Measurements from ENCODE around the gene RNF112. TPM values are rescaled to one million over a fixed set of nuclear protein-coding genes. Genes with fewer than 3 reads are reported as not detected.

The RNF112 gene
- total and polyA plus RNA-seq, 2 of the 13 experiments (the other 11 are each of a cell fraction or from before 2014, with no cell fraction given): 0.05 TPM; not detected in 1

- no peaks in the 10 kb centered on the region for H3K36me3 ChIP-seq (replicated peaks in 1 of 2; ENCODE audit: control insufficient read depth in 1 of 2, insufficient read depth in 2 of 2, low read length in 2 of 2)
- CTCF ChIA-PET (ENCODE audit: low intra/inter-chr PET ratio, low total read pairs): no interaction called here
- no peak overlapping the region for H2AFZ ChIP-seq (ENCODE audit: low read length)
- no peaks in the 10 kb centered on the region for H4K20me1 ChIP-seq (ENCODE audit: insufficient read depth, low read length)
- FAIRE-seq: no peak
- DNase-seq (ENCODE audit: low spot score): no peak
- no peak overlapping the region for H3K4me3 ChIP-seq (replicated peaks in 1 of 3; ENCODE audit: insufficient read depth in 1 of 3, low read depth in 2 of 3, low read length in 3 of 3)
- 25% methylated on average over 4 of the region's 7 CpGs for WGBS (ENCODE audit: low lambda C conversion rate)
- POLR2A ChIA-PET: no interaction called here
- H3K27me3 ChIP-seq (ENCODE audit: control insufficient read depth in 1 of 2, insufficient read depth in 2 of 2, low read length in 2 of 2): peaks cover 1 to 32% of the 10 kb centered on the region in 2 experiments
- in situ Hi-C loops (cut with HindIII; ENCODE audit: extremely low pct_ligation_motif_present, low pct_unique_long_range_greater_than_20kb) (no loop called here), intact Hi-C loops (cut with micrococcal nuclease; ENCODE audit: unreplicated experiment) (no loop called here)
- H3K4me1 ChIP-seq (ENCODE audit: insufficient read depth, low read length): no peaks in the 10 kb centered on the region
- no TSS peak for BruUV-seq (replicated peaks)
- H3K79me2 ChIP-seq (ENCODE audit: insufficient read depth, low read length): no peaks in the 10 kb centered on the region
- H3K9me3 ChIP-seq (ENCODE audit: low read length): no peaks in the 10 kb centered on the region
- H3K4me2 ChIP-seq (ENCODE audit: low read depth, low read length): no peak overlapping the region
- H3K9ac ChIP-seq (ENCODE audit: insufficient read depth, low read depth, low read length): no peak overlapping the region
- ATAC-seq: 0 out of 3 replicates have a peak, but pooled peaks have one; percentile 30
- no peak overlapping the region for H3K27ac ChIP-seq (ENCODE audit: extremely low read length, insufficient read depth, low read length)
- TF ChIP-seq ZNF251 (CRISPR knock-in tag; IDR thresholded peaks at IDR 0.05) (no peak), PHF20 (CRISPR knock-in tag; IDR thresholded peaks at IDR 0.05) (no peak), ZNF816 (CRISPR knock-in tag; IDR thresholded peaks at IDR 0.05; ENCODE audit: borderline replicate concordance) (no peak), THAP11 (CRISPR knock-in tag; IDR thresholded peaks at IDR 0.05) (no peak), ZZZ3 (CRISPR knock-in tag; IDR thresholded peaks at IDR 0.05; ENCODE audit: borderline replicate concordance) (no peak), KAT2B (IDR thresholded peaks at IDR 0.05; ENCODE audit: borderline replicate concordance, low read depth, low read length) (no peak), SOX5 (CRISPR knock-in tag; IDR thresholded peaks at IDR 0.05; ENCODE audit: borderline replicate concordance) (no peak), BHLHE40 (IDR thresholded peaks at IDR 0.05; ENCODE audit: low read length) (no peak), ARNTL (CRISPR knock-in tag; IDR thresholded peaks at IDR 0.05) (no peak), TEAD2 (CRISPR knock-in tag; IDR thresholded peaks at IDR 0.05) (no peak), HOMEZ (CRISPR knock-in tag; IDR thresholded peaks at IDR 0.05; ENCODE audit: low read depth) (no peak), ZNF18 (CRISPR knock-in tag; IDR thresholded peaks at IDR 0.05; ENCODE audit: insufficient replicate concordance) (no peak)
- TF ChIP-seq, protein P1, sequence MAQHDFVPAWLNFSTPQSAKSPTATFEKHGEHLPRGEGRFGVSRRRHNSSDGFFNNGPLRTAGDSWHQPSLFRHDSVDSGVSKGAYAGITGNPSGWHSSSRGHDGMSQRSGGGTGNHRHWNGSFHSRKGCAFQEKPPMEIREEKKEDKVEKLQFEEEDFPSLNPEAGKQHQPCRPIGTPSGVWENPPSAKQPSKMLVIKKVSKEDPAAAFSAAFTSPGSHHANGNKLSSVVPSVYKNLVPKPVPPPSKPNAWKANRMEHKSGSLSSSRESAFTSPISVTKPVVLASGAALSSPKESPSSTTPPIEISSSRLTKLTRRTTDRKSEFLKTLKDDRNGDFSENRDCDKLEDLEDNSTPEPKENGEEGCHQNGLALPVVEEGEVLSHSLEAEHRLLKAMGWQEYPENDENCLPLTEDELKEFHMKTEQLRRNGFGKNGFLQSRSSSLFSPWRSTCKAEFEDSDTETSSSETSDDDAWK (CRISPR knock-in tag; IDR thresholded peaks at IDR 0.05): no peak
- TF ChIP-seq, protein P2, sequence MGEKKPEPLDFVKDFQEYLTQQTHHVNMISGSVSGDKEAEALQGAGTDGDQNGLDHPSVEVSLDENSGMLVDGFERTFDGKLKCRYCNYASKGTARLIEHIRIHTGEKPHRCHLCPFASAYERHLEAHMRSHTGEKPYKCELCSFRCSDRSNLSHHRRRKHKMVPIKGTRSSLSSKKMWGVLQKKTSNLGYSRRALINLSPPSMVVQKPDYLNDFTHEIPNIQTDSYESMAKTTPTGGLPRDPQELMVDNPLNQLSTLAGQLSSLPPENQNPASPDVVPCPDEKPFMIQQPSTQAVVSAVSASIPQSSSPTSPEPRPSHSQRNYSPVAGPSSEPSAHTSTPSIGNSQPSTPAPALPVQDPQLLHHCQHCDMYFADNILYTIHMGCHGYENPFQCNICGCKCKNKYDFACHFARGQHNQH (CRISPR knock-in tag; IDR thresholded peaks at IDR 0.05): no peak
- TF ChIP-seq, protein P3, sequence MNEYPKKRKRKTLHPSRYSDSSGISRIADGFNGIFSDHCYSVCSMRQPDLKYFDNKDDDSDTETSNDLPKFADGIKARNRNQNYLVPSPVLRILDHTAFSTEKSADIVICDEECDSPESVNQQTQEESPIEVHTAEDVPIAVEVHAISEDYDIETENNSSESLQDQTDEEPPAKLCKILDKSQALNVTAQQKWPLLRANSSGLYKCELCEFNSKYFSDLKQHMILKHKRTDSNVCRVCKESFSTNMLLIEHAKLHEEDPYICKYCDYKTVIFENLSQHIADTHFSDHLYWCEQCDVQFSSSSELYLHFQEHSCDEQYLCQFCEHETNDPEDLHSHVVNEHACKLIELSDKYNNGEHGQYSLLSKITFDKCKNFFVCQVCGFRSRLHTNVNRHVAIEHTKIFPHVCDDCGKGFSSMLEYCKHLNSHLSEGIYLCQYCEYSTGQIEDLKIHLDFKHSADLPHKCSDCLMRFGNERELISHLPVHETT (CRISPR knock-in tag; conservative IDR thresholded peaks at IDR 0.05): no peak
- TF ChIP-seq, protein P4, sequence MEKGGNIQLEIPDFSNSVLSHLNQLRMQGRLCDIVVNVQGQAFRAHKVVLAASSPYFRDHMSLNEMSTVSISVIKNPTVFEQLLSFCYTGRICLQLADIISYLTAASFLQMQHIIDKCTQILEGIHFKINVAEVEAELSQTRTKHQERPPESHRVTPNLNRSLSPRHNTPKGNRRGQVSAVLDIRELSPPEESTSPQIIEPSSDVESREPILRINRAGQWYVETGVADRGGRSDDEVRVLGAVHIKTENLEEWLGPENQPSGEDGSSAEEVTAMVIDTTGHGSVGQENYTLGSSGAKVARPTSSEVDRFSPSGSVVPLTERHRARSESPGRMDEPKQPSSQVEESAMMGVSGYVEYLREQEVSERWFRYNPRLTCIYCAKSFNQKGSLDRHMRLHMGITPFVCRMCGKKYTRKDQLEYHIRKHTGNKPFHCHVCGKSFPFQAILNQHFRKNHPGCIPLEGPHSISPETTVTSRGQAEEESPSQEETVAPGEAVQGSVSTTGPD (CRISPR knock-in tag; IDR thresholded peaks at IDR 0.05): no peak
Measured at GRCh38 chr17:19418251-19418992, 7.4 kb downstream of the RNF112 start.

Data from HepG2 (cell line).